COLO668 (cell line): ENCODE measurements around the gene LGI4.

Source experiments
- DNase-seq: peaks from one replicate; lab custom pipeline; 2025; ENCODE audit not compliant: unreplicated experiment; lab: John Stamatoyannopoulos, UW

Gene LGI4

DNA sequence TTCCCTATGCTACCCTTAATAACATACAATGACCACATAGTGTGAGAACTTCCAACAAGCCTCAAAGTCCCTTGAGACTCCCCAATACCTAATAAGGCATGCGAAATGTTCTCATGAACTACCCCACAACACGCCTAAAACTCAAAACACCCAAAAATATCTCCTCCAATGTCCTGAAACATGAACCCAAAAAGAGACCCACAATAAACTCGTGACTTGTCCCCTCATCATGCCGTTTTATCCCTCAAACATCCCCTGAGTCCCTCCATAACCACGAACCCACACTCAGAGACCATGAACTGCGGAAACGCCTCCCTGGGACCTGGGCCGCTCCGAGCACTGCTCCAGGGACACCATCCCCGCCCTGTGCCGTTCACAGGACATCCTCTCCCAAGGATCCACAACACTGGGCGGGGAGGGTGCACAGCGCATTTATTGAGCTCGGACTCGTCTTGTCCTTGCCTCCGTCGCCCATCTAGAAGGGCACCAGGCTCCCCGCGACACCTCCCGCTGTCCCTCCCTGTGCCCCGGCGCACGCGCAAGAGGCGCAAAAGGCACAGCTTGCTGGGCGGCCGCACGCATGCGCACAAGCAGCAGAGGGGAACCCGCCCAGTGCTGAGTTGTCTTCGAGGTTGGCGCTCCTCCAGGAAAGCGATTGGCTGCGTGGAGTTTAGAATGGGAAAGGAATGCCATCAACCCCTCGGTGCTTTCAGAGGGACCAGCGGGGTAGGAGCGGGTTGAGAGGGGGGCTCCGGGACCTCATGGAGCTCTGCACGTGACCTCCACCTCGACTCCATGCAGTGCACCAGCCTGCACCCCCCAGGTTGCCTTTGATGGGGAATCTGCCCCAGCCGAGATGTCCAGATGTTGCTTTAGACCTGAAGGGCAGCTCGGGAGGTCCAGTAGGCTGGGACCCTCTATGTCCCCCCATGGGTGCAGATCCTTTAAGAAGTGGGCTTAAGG lies 10.5 kb downstream of the LGI4 start:
- peak; percentile 90 for DNase-seq

DNA sequence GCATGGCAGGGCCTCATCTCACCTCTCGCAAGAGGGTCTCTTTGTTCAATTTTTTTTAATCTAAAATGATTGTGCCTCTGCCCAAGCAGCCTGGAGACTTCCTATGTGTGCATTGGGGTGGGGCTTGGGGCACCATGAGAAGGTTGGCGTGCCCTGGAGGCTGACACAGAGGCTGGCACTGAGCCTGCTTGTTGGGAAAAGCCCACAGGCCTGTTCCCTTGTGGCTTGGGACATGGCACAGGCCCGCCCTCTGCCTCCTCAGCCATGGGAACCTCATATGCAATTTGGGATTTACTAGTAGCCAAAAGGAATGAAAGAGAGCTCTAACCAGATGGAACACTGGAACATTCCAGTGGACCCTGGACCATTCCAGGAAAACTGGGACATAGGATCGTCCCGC lies 11.3 kb downstream of the LGI4 start:
- DNase-seq = no peak

DNA sequence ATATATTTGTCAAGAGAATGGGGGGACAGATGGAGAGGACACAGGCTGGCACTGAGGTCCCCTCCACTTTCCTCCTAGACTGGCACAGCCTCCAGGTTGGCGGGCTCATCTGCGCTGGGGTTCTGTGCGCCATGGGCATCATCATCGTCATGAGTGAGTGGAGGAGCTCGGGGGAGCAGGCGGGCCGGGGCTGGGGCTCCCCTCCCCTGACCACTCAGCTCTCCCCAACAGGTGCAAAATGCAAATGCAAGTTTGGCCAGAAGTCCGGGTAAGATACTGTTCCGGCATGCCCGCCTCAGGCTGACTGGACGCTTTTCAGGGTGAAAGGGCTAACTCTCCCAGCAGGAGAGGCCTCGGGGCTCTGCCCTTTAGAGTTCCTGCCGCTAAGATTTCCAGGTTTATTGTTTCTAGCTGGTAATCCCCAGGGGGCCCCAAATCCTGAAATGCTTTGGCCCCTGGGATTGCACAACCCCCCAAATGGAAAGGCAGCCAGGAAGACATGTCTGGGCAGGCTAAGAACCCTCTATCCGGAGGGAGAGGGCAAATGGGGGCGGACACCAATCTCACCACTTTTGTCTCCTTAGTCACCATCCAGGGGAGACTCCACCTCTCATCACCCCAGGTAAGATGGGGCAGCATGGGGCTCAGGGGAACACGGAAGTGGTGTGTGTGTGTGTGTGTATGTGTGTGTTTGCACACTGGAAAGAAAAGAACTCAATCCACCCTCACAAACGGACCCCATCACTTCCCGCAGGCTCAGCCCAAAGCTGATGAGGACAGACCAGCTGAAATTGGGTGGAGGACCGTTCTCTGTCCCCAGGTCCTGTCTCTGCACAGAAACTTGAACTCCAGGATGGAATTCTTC lies 11.9 kb downstream of the LGI4 start:
- DNase-seq = no peak

DNA sequence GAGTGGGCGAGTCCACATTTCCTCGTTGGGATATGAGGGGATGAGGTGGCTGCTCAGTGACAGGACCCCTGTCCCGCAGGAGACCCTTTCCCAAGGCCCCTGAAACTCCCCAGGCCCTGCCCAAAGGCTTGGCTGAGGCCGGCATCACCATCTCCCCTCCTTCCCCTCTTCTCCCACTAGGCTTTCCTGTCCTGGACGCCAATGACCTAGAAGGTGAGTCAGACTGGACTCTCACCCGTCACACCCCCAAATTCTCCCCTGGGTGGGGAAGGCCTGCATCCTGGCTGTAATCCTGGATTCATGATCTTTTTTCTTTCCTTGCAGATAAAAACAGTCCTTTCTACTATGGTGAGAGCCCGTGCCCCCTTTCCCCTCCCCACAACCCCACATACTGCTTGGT lies 14.0 kb downstream of the LGI4 start:
- no peak for DNase-seq

DNA sequence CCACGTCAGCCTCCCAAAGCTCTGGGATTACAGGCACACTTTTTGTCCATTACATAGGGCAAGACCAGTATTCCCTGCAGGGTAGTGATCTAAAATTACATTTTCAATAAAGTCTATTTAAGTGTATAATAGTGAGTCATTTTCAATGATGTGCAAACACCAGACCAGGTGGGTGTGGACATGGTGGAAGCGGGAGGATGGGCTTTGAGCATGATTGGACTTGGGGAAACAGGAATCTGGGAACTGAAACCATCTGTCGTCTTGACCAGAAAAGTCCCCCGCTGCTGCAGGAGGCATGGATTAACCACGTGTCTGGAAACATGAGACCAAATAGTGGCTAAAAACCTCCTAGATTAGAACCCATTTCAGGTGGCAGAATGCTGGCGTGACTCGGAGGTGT lies 14.4 kb downstream of the LGI4 start:
- peak; percentile 76 for DNase-seq

DNA sequence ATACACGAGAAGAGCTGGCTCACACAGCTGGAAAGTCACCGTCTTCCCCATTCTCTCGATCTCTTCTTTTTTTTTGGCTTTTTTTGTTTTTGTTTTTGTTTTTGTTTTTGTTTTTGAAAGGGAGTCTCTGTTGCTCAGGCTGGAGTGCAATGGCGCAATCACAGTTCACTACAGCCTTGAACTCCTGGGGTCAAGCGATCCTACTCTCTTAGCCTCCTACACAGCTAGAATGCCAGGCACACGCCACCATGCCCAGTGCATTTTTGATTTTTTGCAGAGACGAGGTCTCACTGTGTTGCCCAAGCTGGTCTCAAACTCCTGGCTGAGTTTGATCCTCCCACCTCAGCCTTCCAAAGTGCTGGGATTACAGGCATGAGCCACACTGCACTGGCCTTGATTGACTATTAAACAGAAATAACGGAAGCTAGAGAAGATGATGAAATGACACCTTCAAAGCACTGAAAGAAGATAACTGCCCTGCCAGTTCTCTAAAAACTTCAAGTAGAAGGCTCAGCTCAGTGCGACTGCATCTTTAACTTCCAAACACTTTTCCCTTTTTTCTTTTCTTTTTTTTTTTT lies 15.2 kb downstream of the LGI4 start:
- DNase-seq = no peak

DNA sequence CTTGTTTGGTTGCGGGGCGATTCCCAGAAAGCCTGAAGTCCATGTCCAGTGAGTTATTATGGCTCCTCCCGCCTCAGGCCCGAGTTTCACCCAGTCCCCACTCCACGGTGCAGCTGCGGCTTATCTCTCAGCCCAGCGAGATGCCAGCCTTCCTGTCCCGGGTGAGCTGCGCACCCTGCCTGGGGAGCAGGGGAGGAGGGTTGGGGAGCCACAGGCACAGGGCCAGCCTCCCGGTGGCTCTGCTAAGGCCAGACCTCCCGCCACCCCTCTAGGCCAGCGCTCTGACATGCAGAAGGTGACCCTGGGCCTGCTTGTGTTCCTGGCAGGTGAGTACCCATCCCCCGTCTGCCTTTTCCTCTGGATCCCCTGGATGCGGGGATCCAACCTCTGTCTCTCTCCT lies 15.8 kb downstream of the LGI4 start:
- DNase-seq = peak; percentile 29

DNA sequence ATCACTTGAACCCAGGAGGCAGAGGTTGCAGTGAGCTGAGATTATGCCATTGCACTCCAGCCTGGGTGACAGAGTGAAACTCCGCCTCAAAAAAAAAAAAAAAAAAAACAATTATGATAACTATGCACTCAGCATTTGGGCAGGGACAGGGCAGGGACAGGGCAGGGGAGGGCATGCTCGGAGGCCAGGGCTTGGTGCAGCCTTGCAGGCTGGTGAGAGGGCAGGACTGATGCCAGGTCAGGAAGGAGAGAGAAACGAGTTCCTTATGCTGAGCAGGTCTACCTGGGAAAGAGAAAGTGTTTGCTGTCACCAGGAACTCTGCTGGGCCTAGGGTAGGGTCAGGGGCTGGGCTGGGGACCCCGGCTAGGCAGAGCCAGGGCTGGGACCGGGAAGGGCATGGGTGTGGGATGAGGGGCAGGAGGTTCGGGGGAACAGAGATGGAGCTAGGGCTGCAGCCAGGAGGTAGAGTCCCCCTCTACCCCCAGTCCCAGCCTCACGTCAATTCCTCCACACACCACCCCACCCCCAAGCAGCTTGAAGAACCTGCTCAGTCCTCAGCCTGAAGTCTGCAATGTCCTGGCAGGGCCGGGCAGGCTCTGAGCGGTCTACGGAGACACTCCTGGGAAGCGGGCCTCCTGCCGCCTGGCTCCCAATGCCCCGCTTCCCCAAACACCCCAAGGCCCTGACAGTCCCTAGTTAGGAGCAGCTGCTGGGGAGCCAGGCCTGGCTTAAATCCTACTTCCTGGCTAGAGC lies 16.4 kb downstream of the LGI4 start:
- no peak for DNase-seq

DNA sequence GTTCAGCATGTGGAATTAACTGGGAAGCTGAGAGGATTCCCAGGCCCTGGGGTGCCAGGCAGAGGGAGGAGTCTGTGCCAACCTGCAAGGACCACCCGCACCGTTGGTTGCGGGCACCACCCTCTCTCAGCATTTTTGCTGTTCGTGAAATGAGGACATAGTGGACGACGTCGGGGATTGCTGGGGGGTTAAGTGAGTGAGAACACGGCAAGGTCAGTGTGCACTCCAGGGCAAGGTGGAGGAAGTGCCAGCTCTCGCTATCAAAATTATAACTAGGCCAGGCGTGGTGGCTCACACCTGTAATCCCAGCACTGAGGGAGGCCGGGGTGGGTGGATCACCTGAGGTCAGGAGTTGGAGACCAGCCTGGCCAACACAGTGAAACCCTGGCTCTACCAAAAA lies 17.1 kb downstream of the LGI4 start:
- DNase-seq = no peak

DNA sequence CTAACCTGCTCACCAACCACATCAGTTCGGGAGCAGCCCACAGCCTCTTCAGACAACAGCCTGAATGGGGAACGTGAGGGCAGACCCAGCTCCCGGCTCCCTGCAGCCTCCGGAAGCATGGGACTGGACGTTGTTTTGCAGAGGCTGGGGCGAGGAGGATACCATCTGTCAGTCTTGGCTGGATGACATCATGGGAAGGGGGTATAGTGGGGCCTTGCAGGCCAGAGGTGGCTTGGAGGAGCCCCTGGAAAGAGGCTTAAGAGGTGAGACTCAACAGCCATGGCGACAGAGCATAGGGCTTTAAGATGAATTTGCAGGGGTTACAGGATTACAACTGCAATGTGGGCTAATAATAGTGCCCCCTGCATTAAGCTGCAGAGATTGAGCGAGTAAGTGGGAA lies 17.7 kb downstream of the LGI4 start:
- peak; percentile 42 for DNase-seq

DNA sequence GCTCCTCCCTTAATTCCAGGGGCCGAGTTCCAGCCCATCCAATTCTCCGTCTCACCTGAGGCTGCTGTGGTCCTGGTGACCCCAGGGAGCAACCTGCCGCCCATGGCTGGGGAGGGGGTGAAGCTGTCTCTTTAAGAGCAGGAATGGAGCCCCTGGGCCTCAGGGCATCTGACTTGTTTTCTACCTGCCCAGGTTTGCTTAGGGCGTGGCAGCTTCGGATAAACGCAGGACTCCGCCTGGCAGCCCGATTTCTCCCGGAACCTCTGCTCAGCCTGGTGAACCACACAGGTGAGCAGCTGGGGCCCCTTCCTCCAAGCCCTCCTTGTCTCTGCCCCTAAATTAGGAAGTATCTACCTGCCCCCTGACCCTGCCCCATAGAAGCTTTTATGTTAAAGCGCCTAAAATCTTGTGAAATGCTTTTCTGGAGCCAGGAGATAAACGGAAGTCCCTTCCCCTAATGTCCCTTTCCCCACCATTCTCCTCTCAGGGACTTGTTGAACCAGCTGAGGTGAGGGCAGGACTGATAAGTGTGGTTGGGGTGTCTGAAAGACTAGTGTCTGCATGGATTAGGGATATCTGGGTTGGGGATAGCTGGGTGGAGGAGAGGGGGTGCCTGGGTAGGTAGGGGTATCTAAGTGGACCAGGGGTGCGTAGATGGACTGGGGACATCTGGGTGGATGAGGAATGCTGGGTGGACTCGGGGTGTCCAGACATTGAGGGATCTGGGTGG lies 18.6 kb downstream of the LGI4 start:
- peak; percentile 76 for DNase-seq

DNA sequence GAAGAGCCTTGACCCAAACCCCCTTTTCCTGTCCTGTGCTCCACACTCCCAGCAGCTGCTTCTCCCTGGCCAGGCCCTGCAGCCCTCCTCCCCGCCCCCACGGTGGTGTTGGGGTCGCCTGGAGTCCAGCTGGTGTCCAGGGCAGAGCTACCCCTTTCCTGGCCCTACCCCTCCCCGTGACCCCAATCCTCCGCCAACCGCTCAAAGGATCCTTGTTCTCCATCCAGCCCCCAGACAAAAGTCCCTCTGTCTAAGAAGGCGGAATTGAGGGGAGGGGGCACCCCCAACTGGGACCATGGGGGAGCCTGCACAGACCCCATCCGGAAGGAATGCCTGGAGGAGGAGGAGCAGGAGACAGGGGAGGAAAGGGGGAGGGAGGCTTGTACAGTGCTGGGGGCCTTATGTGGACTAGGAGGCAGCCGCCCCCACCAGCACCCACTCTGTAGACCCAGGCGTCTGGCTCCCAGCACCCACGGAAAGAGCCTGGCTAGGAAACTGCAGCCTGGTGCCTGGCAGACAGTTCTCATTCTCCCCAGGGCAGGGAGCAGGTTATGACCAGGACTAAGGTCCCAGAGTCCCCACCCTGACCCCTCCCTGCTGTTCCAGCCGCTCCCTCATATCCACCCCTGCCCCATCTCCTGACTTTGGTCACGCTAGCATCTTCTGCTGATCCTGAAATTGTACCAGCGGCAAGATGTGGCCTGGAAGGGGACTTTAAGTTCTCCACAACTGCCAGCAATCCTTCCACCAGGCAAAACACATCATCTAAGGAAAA lies 19.5 kb downstream of the LGI4 start, which contains the start of gene FXYD3:
TSS of gene FXYD3 (plus strand) at position 647 of the 775 bp plus-strand sequence. CDS start 3,554 bp downstream, outside the sequence.
- DNase-seq = peak; percentile 29

DNA sequence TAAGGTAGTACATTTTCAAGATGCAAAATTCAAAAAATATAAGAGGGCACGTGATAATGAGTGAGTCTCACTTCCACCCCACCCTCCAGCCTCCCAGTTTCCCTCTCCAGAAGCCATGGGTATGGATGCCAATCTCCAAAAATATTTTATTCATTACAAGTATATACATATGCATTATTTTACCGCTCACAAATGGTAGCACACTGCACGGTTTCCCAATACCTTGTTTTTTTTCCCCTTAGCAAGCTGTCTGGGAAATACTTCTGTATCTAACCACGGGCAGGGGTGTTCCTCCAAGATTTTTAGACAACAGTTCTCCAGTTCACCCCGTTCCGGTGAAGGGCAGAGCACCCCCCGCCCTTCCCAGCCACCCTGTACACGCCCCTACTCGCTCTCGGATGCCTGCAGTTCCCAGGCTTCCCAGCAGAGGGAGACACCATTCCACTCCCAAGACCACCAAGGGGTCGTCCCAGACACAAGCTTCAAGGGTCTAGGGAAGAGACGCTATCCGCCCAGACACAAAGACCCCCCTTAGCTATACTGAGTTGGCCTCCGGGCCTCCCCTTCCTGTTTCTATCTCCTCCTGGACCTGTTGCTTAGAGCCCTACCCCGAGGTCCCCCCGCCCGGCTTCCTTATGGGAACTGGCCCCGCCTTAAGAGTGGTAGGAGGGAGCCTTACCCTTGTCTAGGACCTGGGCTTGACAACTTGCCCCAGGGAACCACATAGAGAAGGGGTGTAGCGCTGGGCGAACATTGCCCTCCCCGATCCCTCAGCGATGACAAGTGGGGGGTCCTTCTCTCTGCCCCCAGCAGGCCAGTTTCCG lies 20.3 kb downstream of the LGI4 start:
- DNase-seq = peak; percentile 64

DNA sequence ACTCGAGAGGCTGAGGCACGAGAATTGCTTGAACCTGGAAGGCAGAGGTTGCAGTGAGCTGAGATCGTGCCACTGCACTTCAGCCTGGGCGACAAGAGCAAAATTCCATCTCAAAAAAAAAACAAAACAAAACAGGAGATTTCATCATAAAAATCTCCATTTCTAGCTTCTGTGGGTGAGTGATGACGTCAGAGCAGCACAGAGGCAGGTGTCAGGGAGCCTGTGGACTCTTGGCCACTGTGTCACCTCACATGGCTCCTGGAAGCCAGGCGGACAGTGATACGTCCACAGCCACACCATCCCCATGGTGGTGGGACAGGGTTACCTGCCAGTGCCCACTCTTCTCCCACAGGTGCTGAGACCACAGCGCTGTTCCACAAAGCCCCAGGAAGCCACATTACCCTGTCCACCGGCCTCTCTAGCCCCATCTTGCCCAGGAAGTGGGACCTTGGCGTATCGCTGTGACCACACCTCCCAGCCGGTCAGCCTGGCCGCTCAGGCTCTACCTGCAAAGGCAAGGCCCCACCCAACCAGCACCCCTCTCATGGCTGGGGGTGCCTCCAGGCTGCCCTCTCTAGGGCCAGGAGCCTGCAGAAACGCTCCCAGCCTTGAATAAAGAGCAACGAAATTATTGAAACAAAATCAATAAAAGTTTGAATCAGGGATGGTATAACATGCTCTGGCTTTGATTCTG lies 21.7 kb downstream of the LGI4 start:
- no peak for DNase-seq

DNA sequence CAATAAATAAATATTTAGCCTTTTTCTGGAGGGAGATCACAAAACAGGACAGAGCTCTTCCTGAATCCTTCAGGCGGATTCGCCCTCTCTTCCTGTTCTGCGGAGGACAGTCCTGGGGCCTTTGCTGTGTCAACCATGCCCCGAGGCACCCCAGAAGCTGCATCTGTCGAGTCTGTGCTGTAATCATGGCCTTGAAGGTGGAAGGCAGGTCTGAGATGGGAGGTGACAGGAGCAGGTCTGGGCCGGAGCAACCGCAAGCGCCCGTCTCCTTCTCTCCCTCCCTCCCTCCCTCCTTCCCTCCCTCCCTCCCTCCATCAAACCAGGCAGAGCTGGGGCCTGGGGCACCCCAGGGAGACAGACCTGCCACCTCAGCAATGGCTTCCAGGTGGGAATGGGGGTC lies 23.9 kb downstream of the LGI4 start:
- DNase-seq = no peak

DNA sequence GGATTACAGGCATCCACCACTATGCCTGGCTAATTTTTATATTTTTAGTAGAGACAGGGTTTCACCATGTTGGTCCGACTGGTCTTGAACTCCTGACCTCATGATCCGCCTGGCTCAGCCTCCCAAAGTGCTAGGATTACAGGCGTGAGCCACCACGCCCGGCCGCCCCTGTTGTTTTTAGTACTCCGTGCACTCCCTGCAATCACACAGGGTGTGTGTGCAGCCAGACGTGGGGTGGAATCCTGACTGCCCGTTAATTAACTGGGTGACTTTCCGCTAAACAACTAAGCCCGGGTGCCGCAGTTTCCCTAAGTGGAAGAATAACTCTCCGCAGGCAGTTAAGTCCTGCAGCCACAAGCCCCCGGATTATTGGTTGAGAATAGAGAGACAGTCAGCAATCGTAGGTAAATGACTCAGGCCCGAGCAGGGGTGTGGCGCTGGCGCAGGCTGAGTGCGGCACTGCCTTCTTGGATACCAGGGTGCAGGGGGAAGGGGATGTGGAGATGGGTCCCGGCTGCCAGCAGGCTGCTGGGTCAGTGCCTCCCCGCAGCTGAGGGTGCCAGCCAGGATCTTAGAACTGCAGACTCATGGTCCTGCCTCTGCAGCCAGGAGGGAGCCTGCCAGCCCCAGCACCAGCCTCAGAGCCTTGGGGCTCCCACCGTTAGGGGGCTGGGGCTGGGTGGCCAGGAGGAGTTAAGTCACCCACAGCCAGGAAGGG lies 25.3 kb downstream of the LGI4 start:
- no peak for DNase-seq

DNA sequence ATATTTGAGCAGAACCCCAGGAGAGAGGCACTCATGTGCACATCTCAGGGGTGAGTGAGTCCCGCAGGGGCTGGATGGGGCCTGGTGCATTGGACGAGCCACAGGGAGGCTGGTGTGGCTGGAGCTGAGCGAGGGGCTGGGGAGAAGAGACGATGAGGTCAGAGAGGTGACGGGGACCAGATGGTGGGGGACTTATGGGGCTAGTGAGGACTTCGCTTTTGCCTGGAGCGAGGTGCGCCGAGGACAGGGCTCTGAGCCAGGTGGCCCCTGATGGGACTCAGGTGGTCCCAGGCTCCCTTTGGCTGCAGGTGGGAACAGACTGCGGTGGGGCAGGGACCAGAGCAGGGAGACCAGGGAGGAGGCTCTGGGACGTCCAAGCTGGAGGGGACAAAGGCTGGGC lies 26.1 kb downstream of the LGI4 start:
- DNase-seq = no peak
